GM18508 (cell line): Measurements from ENCODE around the gene CDHR2.

Experiments
- ATAC-seq: cut with Tn5 transposase; IDR thresholded peaks from one replicate; pipeline ENCODE4 v1.9.1; 2021; ENCODE audit warnings: moderate number of reproducible peaks; ENCODE audit not compliant: insufficient read depth, unreplicated experiment

The CDHR2 gene

GRCh38 chr5:176614805-176615478 is 65.8 kb downstream of the CDHR2 start:
- no peak for ATAC-seq

GRCh38 chr5:176616511-176616910 is 67.4 kb downstream of the CDHR2 start:
- no peak for ATAC-seq

- no peak for ATAC-seq
Observed at GRCh38 chr5:176618783-176619182, 69.6 kb downstream of the CDHR2 start.

GRCh38 chr5:176619203-176619568 is 70.0 kb downstream of the CDHR2 start:
- no peak for ATAC-seq

- ATAC-seq = no peak
Observed at GRCh38 chr5:176619569-176620332, 70.6 kb downstream of the CDHR2 start.

- no peak for ATAC-seq
Observed at GRCh38 chr5:176620333-176620981, 71.3 kb downstream of the CDHR2 start.

GRCh38 chr5:176621661-176622079 is 72.5 kb downstream of the CDHR2 start:
- ATAC-seq = no peak

- ATAC-seq = no peak
Observed at GRCh38 chr5:176624142-176624541, 75.0 kb downstream of the CDHR2 start.

- ATAC-seq = no peak
Observed at GRCh38 chr5:176624938-176625337, 75.8 kb downstream of the CDHR2 start.

GRCh38 chr5:176625512-176625911 is 76.4 kb downstream of the CDHR2 start:
- ATAC-seq = no peak

GRCh38 chr5:176625966-176626875 is 77.1 kb downstream of the CDHR2 start:
- no peak for ATAC-seq

GRCh38 chr5:176626876-176627236 is 77.7 kb downstream of the CDHR2 start:
- no peak for ATAC-seq

GRCh38 chr5:176627582-176627981 is 78.4 kb downstream of the CDHR2 start:
- no peak for ATAC-seq

- ATAC-seq = no peak
Observed at GRCh38 chr5:176628406-176629228, 79.5 kb downstream of the CDHR2 start.

- no peak for ATAC-seq
Observed at GRCh38 chr5:176629317-176629852, 80.2 kb downstream of the CDHR2 start.

GRCh38 chr5:176629853-176630680 is 80.9 kb downstream of the CDHR2 start, which contains the start of the genes EIF4E1B and SNCB:
EIF4E1B (plus strand) TSS chr5:176630675; CDS start chr5:176642788, 12,113 bp downstream.
SNCB (minus strand) TSS chr5:176630534; CDS start chr5:176629654, 880 bp downstream.
- no peak for ATAC-seq

GRCh38 chr5:176630681-176631222 is 81.6 kb downstream of the CDHR2 start:
- no peak for ATAC-seq
